LNCaP clone FGC (cell line): ENCODE data around the gene NMBR.

Source experiments
- DNase-seq: peaks from one replicate; pipeline ENCODE4 v3.0.0-alpha.2; 2011; ENCODE audit warnings: low read depth
- H3K4me3 ChIP-seq: 2 replicates; pipeline ENCODE4 v1.5.1; 2011; ENCODE audit warnings: mild to moderate bottlenecking, low read depth, low read length, control low read depth
- TF ChIP-seq, protein P1 (sequence below): IDR thresholded peaks from 2 replicates; pipeline ENCODE4 v1.5.1; 2012; ENCODE audit warnings: mild to moderate bottlenecking; ENCODE audit not compliant: control insufficient read depth, insufficient read depth; ENCODE audit errors: extremely low read depth

The NMBR gene

DNA sequence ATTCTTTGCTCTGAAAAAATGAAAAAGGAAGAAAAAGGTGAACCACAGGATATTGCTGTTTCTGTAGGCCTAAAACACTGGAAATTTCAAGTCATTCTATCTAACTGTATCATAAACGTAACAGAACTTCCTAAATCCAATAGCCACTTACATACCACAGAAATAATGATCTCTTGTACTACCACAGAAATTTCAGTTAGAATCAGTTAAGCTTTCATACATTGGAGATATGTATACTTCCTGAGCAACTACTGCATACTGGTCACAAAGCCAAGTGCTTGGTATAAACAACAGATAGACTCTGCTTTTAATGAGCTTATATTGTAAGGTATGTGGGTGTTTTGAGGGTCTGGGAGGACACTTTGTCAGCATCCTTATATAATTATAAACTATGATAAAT is 38.7 kb upstream of the NMBR start:
- TF ChIP-seq, protein P1, sequence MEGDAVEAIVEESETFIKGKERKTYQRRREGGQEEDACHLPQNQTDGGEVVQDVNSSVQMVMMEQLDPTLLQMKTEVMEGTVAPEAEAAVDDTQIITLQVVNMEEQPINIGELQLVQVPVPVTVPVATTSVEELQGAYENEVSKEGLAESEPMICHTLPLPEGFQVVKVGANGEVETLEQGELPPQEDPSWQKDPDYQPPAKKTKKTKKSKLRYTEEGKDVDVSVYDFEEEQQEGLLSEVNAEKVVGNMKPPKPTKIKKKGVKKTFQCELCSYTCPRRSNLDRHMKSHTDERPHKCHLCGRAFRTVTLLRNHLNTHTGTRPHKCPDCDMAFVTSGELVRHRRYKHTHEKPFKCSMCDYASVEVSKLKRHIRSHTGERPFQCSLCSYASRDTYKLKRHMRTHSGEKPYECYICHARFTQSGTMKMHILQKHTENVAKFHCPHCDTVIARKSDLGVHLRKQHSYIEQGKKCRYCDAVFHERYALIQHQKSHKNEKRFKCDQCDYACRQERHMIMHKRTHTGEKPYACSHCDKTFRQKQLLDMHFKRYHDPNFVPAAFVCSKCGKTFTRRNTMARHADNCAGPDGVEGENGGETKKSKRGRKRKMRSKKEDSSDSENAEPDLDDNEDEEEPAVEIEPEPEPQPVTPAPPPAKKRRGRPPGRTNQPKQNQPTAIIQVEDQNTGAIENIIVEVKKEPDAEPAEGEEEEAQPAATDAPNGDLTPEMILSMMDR: no peak
- H3K4me3 ChIP-seq: no peak overlapping the region
- no peak for DNase-seq

DNA sequence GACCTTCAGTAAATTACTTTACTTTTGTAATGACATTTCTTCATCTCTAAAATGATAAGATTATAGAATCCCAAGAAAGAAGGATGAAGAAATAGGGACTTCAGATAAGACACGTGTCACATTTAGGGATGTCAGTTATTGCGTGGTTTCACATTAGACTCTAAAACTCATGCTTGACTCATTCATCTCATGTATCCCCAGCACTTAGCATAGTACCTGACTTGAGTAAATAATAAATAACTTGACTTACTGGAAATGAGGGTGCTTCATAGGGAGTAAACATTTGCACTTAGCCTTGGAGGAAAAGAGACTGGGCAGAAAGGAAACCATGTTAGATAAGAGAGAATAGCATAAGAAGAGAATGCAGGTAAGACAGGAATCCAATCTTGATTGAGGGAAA is 37.4 kb upstream of the NMBR start:
- DNase-seq: no peak
- no peak overlapping the region for H3K4me3 ChIP-seq
- TF ChIP-seq, protein P1: no peak

DNA sequence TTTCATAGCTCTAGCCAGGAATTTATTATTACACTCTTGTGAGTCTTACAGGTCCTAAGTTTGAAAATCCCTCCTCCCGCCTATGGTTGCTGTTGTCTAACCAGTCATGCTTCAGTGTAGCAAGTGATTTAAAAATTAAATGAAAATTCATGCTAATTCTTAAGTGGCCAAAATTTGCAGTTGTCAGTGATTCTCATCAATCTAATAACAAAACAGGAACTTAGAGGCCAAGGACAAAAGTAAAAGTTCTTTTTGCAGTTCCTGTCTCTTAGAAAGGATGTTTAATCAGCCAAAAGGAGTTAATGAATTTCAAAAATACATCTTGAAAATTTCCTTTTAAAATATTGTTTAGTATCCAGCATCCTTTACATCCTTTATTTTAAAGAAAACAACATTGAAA is 36.4 kb upstream of the NMBR start:
- no peak overlapping the region for H3K4me3 ChIP-seq
- TF ChIP-seq, protein P1: no peak
- no peak for DNase-seq

DNA sequence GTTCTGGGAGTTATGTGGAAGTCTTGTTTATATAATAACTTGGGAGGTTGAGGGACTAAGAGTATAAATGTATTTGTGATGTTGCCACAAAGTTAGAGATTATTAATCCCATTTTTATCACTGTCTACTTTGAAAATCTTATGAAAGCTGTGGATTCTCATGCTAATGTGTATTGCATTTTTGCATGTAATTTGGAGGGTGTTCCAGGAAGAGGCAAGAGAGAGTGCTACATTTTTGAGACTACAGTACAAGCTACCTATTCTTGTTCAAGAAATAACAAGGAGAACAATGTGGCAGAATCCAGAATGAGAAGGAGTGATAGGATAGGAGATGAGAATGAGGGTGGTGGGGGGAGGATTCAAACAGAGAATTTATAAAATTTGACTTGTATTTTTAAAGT is 35.1 kb upstream of the NMBR start:
- TF ChIP-seq, protein P1: no peak
- no peak overlapping the region for H3K4me3 ChIP-seq
- no peak for DNase-seq

DNA sequence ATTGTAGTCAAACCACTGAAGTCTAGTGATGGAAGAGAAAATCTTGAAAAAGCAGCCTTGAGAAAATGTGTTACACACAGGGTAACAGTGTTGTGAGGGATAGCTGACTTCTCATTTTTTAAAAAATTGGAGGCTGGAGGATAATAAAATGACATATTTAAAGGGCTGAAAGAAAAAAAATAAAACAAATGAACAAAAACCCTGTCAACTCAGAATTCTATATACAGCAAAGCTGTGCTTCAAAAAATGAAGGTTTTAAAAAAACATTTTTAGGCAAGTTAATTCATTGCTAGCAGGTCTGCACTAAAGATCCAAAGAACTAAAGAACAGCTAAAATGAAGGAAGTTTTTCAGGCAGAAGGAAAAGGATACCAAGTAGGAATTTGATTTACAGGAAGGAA is 31.2 kb upstream of the NMBR start:
- DNase-seq: no peak
- TF ChIP-seq, protein P1: no peak
- no peak overlapping the region for H3K4me3 ChIP-seq

DNA sequence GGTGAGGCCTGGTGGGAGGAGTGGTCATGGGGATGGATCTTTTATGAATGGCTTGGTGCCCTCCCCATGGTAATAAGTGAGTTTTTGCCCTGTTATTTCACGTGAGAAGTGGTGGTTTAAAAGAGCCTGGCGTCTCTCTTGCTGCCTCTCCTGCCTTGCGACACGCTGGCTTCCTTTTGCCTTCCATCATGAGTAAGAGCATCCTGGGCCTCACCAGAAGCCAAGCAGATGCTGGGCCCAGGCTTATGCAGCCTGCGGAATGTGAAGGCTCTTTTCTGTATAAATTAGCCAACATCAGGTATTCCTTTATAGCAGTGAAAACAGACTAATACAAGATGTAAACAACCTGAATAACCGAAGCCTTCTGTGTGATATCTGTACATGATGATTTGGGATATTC is 27.8 kb upstream of the NMBR start:
- H3K4me3 ChIP-seq: no peak overlapping the region
- TF ChIP-seq, protein P1: no peak
- no peak for DNase-seq

DNA sequence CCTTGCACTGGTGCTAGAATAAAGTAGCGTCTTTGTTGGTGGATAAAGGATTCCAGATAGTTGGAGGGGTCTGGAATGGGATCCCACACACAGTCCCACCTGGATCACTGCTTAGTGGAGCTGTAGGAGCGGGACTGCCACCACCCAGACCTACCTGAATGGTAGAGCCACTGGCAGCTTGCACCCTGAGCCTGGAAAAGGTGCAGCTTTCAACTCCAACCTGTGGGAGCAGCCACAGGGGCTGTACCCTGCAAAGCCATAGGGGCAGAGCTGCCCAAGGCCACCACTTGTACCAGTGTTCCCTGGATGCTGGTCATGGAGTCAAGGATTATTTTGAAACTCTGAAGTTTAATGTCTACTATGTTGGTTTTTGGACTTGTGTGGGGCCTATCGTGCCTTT is 27.1 kb upstream of the NMBR start:
- TF ChIP-seq, protein P1: no peak
- no peak for DNase-seq
- no peak overlapping the region for H3K4me3 ChIP-seq
